ENCODE results near the gene TMEM30B. TPM values are rescaled to one million over a fixed set of nuclear protein-coding genes. Genes with fewer than 3 reads are reported as not detected.

TMEM30B gene
- total and polyA plus RNA-seq, 2 of the 8 experiments (the other 6 are each of a cell fraction or from before 2014, with no cell fraction given): 11.2 to 18.7 TPM

DNA sequence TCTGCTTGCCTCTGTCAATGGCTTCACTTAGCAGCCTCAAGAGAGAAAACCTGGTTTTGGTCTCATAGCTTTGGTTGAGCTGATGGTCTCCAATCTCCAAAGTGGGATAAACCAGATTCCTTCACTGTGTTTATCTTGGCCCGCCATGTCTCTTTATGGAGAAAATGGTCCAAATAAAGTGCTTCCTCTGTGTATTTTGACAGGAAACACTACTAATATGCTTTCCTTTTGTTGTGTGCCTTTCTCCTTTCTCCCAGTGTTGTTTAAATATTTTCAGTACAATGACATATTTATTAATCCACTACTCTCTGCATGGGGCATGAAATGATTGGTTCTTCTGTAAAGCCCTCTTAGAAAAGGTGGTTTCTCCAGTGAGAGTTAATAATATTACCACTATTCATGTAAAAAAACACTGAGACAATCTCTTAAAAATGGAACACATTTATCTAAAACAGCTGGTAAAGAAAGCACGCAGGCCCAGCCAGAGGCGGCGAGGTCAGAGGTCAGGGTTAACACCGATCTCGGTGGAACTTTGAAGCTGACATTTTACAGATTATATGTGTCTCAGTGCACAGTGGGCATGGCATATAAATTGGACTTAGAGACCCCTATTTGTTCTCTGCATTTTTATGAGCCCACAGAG, 24.2 kb downstream of the TMEM30B start:
- Histone ChIP-seq H3K27ac (ENCODE audit: low read depth, low read length) (no peak overlapping the region), H2BK120ac (replicated peaks; ENCODE audit: low read depth, low read length) (no peak overlapping the region), H2BK12ac (ENCODE audit: low read depth, low read length) (no peak overlapping the region), H3K9me3 (ENCODE audit: insufficient read depth in 2 of 2, low read depth in 1 of 2, low read length in 1 of 2) (no peaks in the 10 kb centered on the region), H3K79me2 (ENCODE audit: control insufficient read depth in 1 of 2, insufficient read depth in 2 of 2, low read length in 2 of 2) (no peaks in the 10 kb centered on the region), H4K8ac (ENCODE audit: extremely low read depth, insufficient read depth, low read length) (no peak overlapping the region), H3K23ac (ENCODE audit: insufficient read length) (no peak overlapping the region), H3K4me2 (ENCODE audit: insufficient read depth in 1 of 2, low read depth in 2 of 2, low read length in 2 of 2) (no peak overlapping the region), H3K18ac (ENCODE audit: extremely low read depth, low read length) (no peak overlapping the region), H4K91ac (replicated peaks; ENCODE audit: insufficient read length, low read length) (no peak overlapping the region), H2BK15ac (ENCODE audit: low read length) (no peak overlapping the region), H2BK20ac (ENCODE audit: low read length) (no peak overlapping the region), H4K20me1 (replicated peaks in 1 of 2; ENCODE audit: control insufficient read depth in 1 of 2, insufficient read depth in 2 of 2, low read length in 2 of 2) (no peaks in the 10 kb centered on the region), H3K56ac (replicated peaks; ENCODE audit: insufficient read length, low read depth, low read length) (no peak overlapping the region), H3K4ac (replicated peaks; ENCODE audit: insufficient read length, low read depth, low read length) (no peak overlapping the region), H3K27me3 (replicated peaks in 1 of 4; ENCODE audit: control insufficient read depth in 3 of 4, extremely low read depth in 1 of 4, insufficient read depth in 3 of 4, low read length in 3 of 4) (peaks cover 1 to 8% (median 6%) of the 10 kb centered on the region in 4 experiments; a peak in 4 of 7 replicates), H3K4me1 (replicated peaks in 1 of 4; ENCODE audit: control insufficient read depth in 3 of 4, insufficient read depth in 4 of 4, low read length in 3 of 4) (peaks cover 0 to 3% (median 1%) of the 10 kb centered on the region in 4 experiments; a peak in 6 of 7 replicates), H3K79me1 (ENCODE audit: low read depth, low read length) (no peaks in the 10 kb centered on the region), H4K5ac (ENCODE audit: insufficient read length, low read depth, low read length) (no peak overlapping the region), H2AFZ (ENCODE audit: low read length) (no peak overlapping the region), H3K14ac (ENCODE audit: insufficient read length) (no peak overlapping the region), H3K9ac (replicated peaks in 1 of 4; ENCODE audit: extremely low read depth in 1 of 4, low read depth in 3 of 4, low read length in 3 of 4) (no peak overlapping the region), H3K36me3 (ENCODE audit: control insufficient read depth in 2 of 4, insufficient read depth in 4 of 4, low read length in 3 of 4) (no peaks in the 10 kb centered on the region), H2BK5ac (ENCODE audit: low read depth, low read length) (no peak overlapping the region), H3K4me3 (ENCODE audit: extremely low read depth in 1 of 4, insufficient read depth in 2 of 4, low read depth in 3 of 4, low read length in 4 of 4) (no peak overlapping the region), H3K23me2 (ENCODE audit: low read depth, low read length) (no peaks in the 10 kb centered on the region; the same call in 1 of the 2 replicates), H2AK5ac (ENCODE audit: low read depth, low read length) (no peak overlapping the region)
- 95% methylated on average over 6 of the region's 6 CpGs; no CpG with 5 or more reads in 1 of the 2 experiments for WGBS, 2 experiments (ENCODE audit: extremely low coverage in 1 of 2, insufficient coverage in 1 of 2, insufficient read length in 1 of 2, insufficient replicate concordance in 2 of 2, low coverage in 1 of 2, low lambda C conversion rate in 2 of 2, missing lambda C conversion rate in 1 of 2)
- CTCF ChIA-PET (ENCODE audit: partially characterized antibody): interaction anchor here (0.8 to 2.0 kb wide), 4 partner anchors 12 to 632 kb away, joined by 3 to 6 read pairs (median 5); no protein-coding TSS in a partner anchor
- TF ChIP-seq HDAC6 (IDR thresholded peaks at IDR 0.05; ENCODE audit: low read depth, low read length) (no peak), MAX (IDR thresholded peaks at IDR 0.05) (no peak), TAF7 (optimal IDR thresholded peaks at IDR 0.05; ENCODE audit: borderline replicate concordance, low read depth, low read length) (no peak), CEBPB (IDR thresholded peaks at IDR 0.05; ENCODE audit: low read depth, low read length) (no peak), BACH1 (IDR thresholded peaks at IDR 0.05; ENCODE audit: low read length) (no peak), SP4 (IDR thresholded peaks at IDR 0.05; ENCODE audit: low read length) (no peak), GABPA (IDR thresholded peaks at IDR 0.05; ENCODE audit: borderline replicate concordance, insufficient read depth, low read length) (no peak), SRF (IDR thresholded peaks at IDR 0.05; ENCODE audit: low read depth, low read length) (no peak), NANOG (IDR thresholded peaks at IDR 0.05; ENCODE audit: insufficient read depth, low read depth, low read length, poor library complexity, severe bottlenecking) (no peak), RFX5 (IDR thresholded peaks at IDR 0.05; ENCODE audit: borderline replicate concordance, low read depth, low read length) (no peak), JUN (IDR thresholded peaks at IDR 0.05; ENCODE audit: low read depth, low read length) (no peak), NRF1 (IDR thresholded peaks at IDR 0.05; ENCODE audit: low read depth, low read length) (no peak), SP1 (IDR thresholded peaks at IDR 0.05; ENCODE audit: low read depth, low read length) (no peak)
- FAIRE-seq: no peak
- POLR2A ChIA-PET (ENCODE audit: partially characterized antibody): interaction anchor here (0.7 kb wide), 2 partner anchors 9 to 951 kb away, joined by 3 read pairs; no protein-coding TSS in a partner anchor
- DNase-seq (ENCODE audit: low read depth in 1 of 2, low spot score in 2 of 2): no peak

Measured in H1 (cell line).